Activated CD4-positive, alpha-beta memory T cell treated with anti-CD3 and anti-CD28 coated beads, Interleukin-2, amount 10 ng/mL, durations not matched to agents 7 days and 5 days (primary cell): ENCODE measurements around the gene CREB3. TPM values are rescaled to one million over a fixed set of nuclear protein-coding genes. Genes with fewer than 3 reads are reported as not detected.
A peak's percentile ranks its signal among the peaks of the same experiment; 100 is the strongest.

Experiments
- CTCF ChIA-PET: fragments of 350-600 bp; sonication (Branson Sonifier 250); formaldehyde crosslinking; loops from one replicate; lab custom pipeline; 2021; ENCODE audit warnings: antibody characterized with exemption, inconsistent platforms; lab: Charles Lee
- POLR2A ChIA-PET: fragments of 350-600 bp; sonication (Branson Sonifier 250); formaldehyde crosslinking; loops from one replicate; lab custom pipeline; 2021; ENCODE audit warnings: antibody characterized with exemption; lab: Charles Lee
- DNase-seq: peaks from one replicate; pipeline ENCODE4 v3.0.0-alpha.2; 2020
- H3K27ac Mint-ChIP-seq: one replicate; pipeline ENCODE4 v1.8.0; 2021; ENCODE audit warnings: mild to moderate bottlenecking, mixed read lengths
- H3K27me3 Mint-ChIP-seq: one replicate; pipeline ENCODE4 v1.8.0; 2021; ENCODE audit warnings: mixed read lengths
- H3K36me3 Mint-ChIP-seq: one replicate; pipeline ENCODE4 v1.8.0; 2021; ENCODE audit warnings: low read depth, mixed read lengths
- H3K4me1 Mint-ChIP-seq: one replicate; pipeline ENCODE4 v1.8.0; 2021; ENCODE audit warnings: mixed read lengths
- H3K4me3 Mint-ChIP-seq: one replicate; pipeline ENCODE4 v1.8.0; 2021; ENCODE audit warnings: mild to moderate bottlenecking, mixed read lengths
- H3K9me3 Mint-ChIP-seq: one replicate; pipeline ENCODE4 v1.8.0; 2021; ENCODE audit warnings: mixed read lengths
- total RNA-seq, 2 experiments: library from RNA; stranded (reverse); gene quantifications; one replicate each; pipeline ENCODE4 v1.2.3, GENCODE V29; 2021

The CREB3 gene
- total RNA-seq, 2 experiments from 2014 or later = 23.2 to 24.1 TPM

GRCh38 chr9:35690614-35691333, 41.7 kb upstream of the CREB3 start:
- Mint-ChIP-seq H3K4me3 (peak overlapping the region; percentile 75), H3K36me3 (no peaks in the 10 kb centered on the region), H3K9me3 (no peaks in the 10 kb centered on the region), H3K27ac (peak overlapping the region; percentile 21), H3K27me3 (no peaks in the 10 kb centered on the region), H3K4me1 (peaks cover 24% of the 10 kb centered on the region)
- DNase-seq = peak; percentile 42
- POLR2A ChIA-PET = interaction anchor here (0.9 to 4.6 kb wide), 8 partner anchors 11 to 71 kb away, joined by 3 to 24 read pairs (median 8); partner anchors contain the start of genes ARHGEF39, CCDC107, CREB3 and RMRP
- CTCF ChIA-PET = interaction anchor here (1.1 to 8.0 kb wide), 5 partner anchors 34 to 79 kb away, joined by 3 to 60 read pairs (median 5); partner anchors contain the start of genes CCDC107 and RMRP

GRCh38 chr9:35691334-35691650, 41.2 kb upstream of the CREB3 start:
- DNase-seq = no peak
- CTCF ChIA-PET = interaction anchor here (1.0 to 8.0 kb wide), 5 partner anchors 34 to 88 kb away, joined by 3 to 60 read pairs (median 5); partner anchors contain the start of genes CCDC107 and RMRP
- POLR2A ChIA-PET = interaction anchor here (1.2 to 4.6 kb wide), 7 partner anchors 26 to 72 kb away, joined by 3 to 24 read pairs (median 8); partner anchors contain the start of genes ARHGEF39, CCDC107, CREB3 and RMRP
- peak overlapping the region; percentile 75 for H3K4me3 Mint-ChIP-seq
- peak overlapping the region; percentile 21 for H3K27ac Mint-ChIP-seq
- no peaks in the 10 kb centered on the region for H3K9me3 Mint-ChIP-seq
- H3K27me3 Mint-ChIP-seq = no peaks in the 10 kb centered on the region
- H3K4me1 Mint-ChIP-seq = peaks cover 24% of the 10 kb centered on the region
- H3K36me3 Mint-ChIP-seq = peaks cover 1% of the 10 kb centered on the region

- POLR2A ChIA-PET = interaction anchor here (0.7 to 4.6 kb wide), 5 partner anchors 26 to 72 kb away, joined by 3 to 24 read pairs (median 8); partner anchors contain the start of genes ARHGEF39, CCDC107, RMRP and SIT1
- CTCF ChIA-PET = interaction anchor here (1.0 to 8.0 kb wide), 4 partner anchors 35 to 88 kb away, joined by 3 to 60 read pairs (median 4); partner anchors contain the start of genes CCDC107 and RMRP
- Mint-ChIP-seq H3K36me3 (peaks cover 7% of the 10 kb centered on the region), H3K4me3 (peak overlapping the region; percentile 75), H3K9me3 (no peaks in the 10 kb centered on the region), H3K27ac (no peak overlapping the region), H3K27me3 (no peaks in the 10 kb centered on the region), H3K4me1 (peaks cover 26% of the 10 kb centered on the region)
- no peak for DNase-seq
Observed at GRCh38 chr9:35691757-35692301, 40.6 kb upstream of the CREB3 start.

GRCh38 chr9:35695943-35696401, 36.5 kb upstream of the CREB3 start:
- H3K4me3 Mint-ChIP-seq = no peak overlapping the region
- no peaks in the 10 kb centered on the region for H3K9me3 Mint-ChIP-seq
- H3K27me3 Mint-ChIP-seq = no peaks in the 10 kb centered on the region
- ChIA-PET POLR2A (interaction anchor here (0.7 to 2.0 kb wide), 13 partner anchors 8 to 92 kb away, joined by 3 to 11 read pairs (median 6); partner anchors contain the start of genes ARHGEF39, CCDC107, CREB3 and GBA2), CTCF (interaction anchor here (0.8 to 8.0 kb wide), 38 partner anchors 8 to 98 kb away, joined by 3 to 60 read pairs (median 8); partner anchors contain the start of genes ARHGEF39, CCDC107, CD72 and CREB3)
- H3K36me3 Mint-ChIP-seq = peaks cover 20% of the 10 kb centered on the region
- no peak overlapping the region for H3K27ac Mint-ChIP-seq
- no peak for DNase-seq
- peaks cover 11% of the 10 kb centered on the region for H3K4me1 Mint-ChIP-seq

GRCh38 chr9:35696520-35697215, 35.8 kb upstream of the CREB3 start:
- no peak overlapping the region for H3K4me3 Mint-ChIP-seq
- no peaks in the 10 kb centered on the region for H3K9me3 Mint-ChIP-seq
- H3K4me1 Mint-ChIP-seq = peaks cover 4% of the 10 kb centered on the region
- no peaks in the 10 kb centered on the region for H3K27me3 Mint-ChIP-seq
- no peak overlapping the region for H3K27ac Mint-ChIP-seq
- peaks cover 20% of the 10 kb centered on the region for H3K36me3 Mint-ChIP-seq
- CTCF ChIA-PET = interaction anchor here (0.7 to 8.0 kb wide), 45 partner anchors 9 to 600 kb away, joined by 3 to 60 read pairs (median 7); partner anchors contain the start of genes ARHGEF39, CCDC107, CD72 and CREB3
- POLR2A ChIA-PET = interaction anchor here (0.9 to 2.0 kb wide), 13 partner anchors 8 to 93 kb away, joined by 3 to 11 read pairs (median 6); partner anchors contain the start of genes ARHGEF39, CCDC107, CREB3 and GBA2
- DNase-seq = peak; percentile 60

- H3K27ac Mint-ChIP-seq = no peak overlapping the region
- H3K36me3 Mint-ChIP-seq = peaks cover 20% of the 10 kb centered on the region
- peaks cover 1% of the 10 kb centered on the region for H3K4me1 Mint-ChIP-seq
- DNase-seq = no peak
- no peaks in the 10 kb centered on the region for H3K9me3 Mint-ChIP-seq
- no peak overlapping the region for H3K4me3 Mint-ChIP-seq
- ChIA-PET CTCF (interaction anchor here (1.0 to 8.0 kb wide), 22 partner anchors 9 to 138 kb away, joined by 3 to 60 read pairs (median 14); partner anchors contain the start of genes ARHGEF39, CCDC107, CD72 and GBA2), POLR2A (interaction anchor here (0.7 to 1.5 kb wide), 4 partner anchors 32 to 48 kb away, joined by 3 to 9 read pairs (median 5); partner anchors contain the start of genes ARHGEF39, CCDC107, CREB3 and RMRP)
- no peaks in the 10 kb centered on the region for H3K27me3 Mint-ChIP-seq
Observed at GRCh38 chr9:35697486-35697885, 35.0 kb upstream of the CREB3 start.

GRCh38 chr9:35698231-35698630, 34.2 kb upstream of the CREB3 start:
- Mint-ChIP-seq H3K36me3 (peaks cover 28% of the 10 kb centered on the region), H3K27ac (no peak overlapping the region), H3K4me3 (no peak overlapping the region), H3K27me3 (no peaks in the 10 kb centered on the region), H3K9me3 (no peaks in the 10 kb centered on the region), H3K4me1 (peaks cover 1% of the 10 kb centered on the region)
- no peak for DNase-seq
- ChIA-PET CTCF (interaction anchor here (0.6 to 4.9 kb wide), 8 partner anchors 10 to 87 kb away, joined by 3 to 38 read pairs (median 14); partner anchors contain the start of genes GBA2 and RGP1), POLR2A (interaction anchor here (0.7 to 1.2 kb wide), 2 partner anchors 33 to 41 kb away, joined by 3 to 4 read pairs; partner anchors contain the start of genes ARHGEF39, CCDC107 and RMRP)

- H3K4me1 Mint-ChIP-seq = peaks cover 1% of the 10 kb centered on the region
- DNase-seq = no peak
- H3K4me3 Mint-ChIP-seq = no peak overlapping the region
- ChIA-PET CTCF (no interaction called here), POLR2A (no interaction called here)
- peaks cover 46% of the 10 kb centered on the region for H3K36me3 Mint-ChIP-seq
- H3K27me3 Mint-ChIP-seq = no peaks in the 10 kb centered on the region
- no peaks in the 10 kb centered on the region for H3K9me3 Mint-ChIP-seq
- H3K27ac Mint-ChIP-seq = no peak overlapping the region
Observed at GRCh38 chr9:35700031-35700430, 32.4 kb upstream of the CREB3 start.

- Mint-ChIP-seq H3K4me3 (no peak overlapping the region), H3K27me3 (no peaks in the 10 kb centered on the region), H3K36me3 (peaks cover 55% of the 10 kb centered on the region), H3K4me1 (peaks cover 1% of the 10 kb centered on the region), H3K9me3 (no peaks in the 10 kb centered on the region), H3K27ac (no peak overlapping the region)
- CTCF ChIA-PET = interaction anchor here (0.9 to 1.1 kb wide), 2 partner anchors 43 to 97 kb away, joined by 3 read pairs; partner anchors contain the start of genes CCDC107 and RMRP
- no peak for DNase-seq
- POLR2A ChIA-PET = interaction anchor here (0.5 kb wide), 1 partner anchor 55 kb away, joined by 5 read pairs; no protein-coding TSS in a partner anchor
Observed at GRCh38 chr9:35700942-35701341, 31.5 kb upstream of the CREB3 start.

- H3K36me3 Mint-ChIP-seq = peaks cover 57% of the 10 kb centered on the region
- POLR2A ChIA-PET = no interaction called here
Observed at GRCh38 chr9:35702696-35703095, 29.8 kb upstream of the CREB3 start.

GRCh38 chr9:35703906-35704672, 28.4 kb upstream of the CREB3 start:
- DNase-seq = no peak
- ChIA-PET POLR2A (interaction anchor here (1.1 to 1.2 kb wide), 2 partner anchors 9 to 43 kb away, joined by 3 to 4 read pairs; no protein-coding TSS in a partner anchor), CTCF (interaction anchor here (1.5 kb wide), 1 partner anchor 93 kb away, joined by 4 read pairs; no protein-coding TSS in a partner anchor)
- Mint-ChIP-seq H3K4me1 (no peaks in the 10 kb centered on the region), H3K9me3 (no peaks in the 10 kb centered on the region), H3K36me3 (peaks cover 66% of the 10 kb centered on the region), H3K27ac (no peak overlapping the region), H3K27me3 (no peaks in the 10 kb centered on the region), H3K4me3 (no peak overlapping the region)

More at GRCh38 chr9:35702696-35703095, 29.8 kb upstream of the CREB3 start:
- Mint-ChIP-seq H3K27me3 (no peaks in the 10 kb centered on the region), H3K4me3 (no peak overlapping the region), H3K4me1 (no peaks in the 10 kb centered on the region), H3K9me3 (no peaks in the 10 kb centered on the region), H3K27ac (no peak overlapping the region)
- no peak for DNase-seq
- CTCF ChIA-PET = interaction anchor here (1.5 kb wide), 1 partner anchor 92 kb away, joined by 4 read pairs; no protein-coding TSS in a partner anchor
